ENCODE results near the gene NDST1.

The NDST1 gene

GRCh38 chr5:150600616-150601490, 92.9 kb downstream of the NDST1 start:
- FAIRE-seq, result no peak
- no peak for DNase-seq (ENCODE audit: insufficient read length, low spot score)

- no peak for FAIRE-seq
- no peak for DNase-seq (ENCODE audit: insufficient read length, low spot score)
Observed at GRCh38 chr5:150601491-150602345, 93.8 kb downstream of the NDST1 start.

DNA sequence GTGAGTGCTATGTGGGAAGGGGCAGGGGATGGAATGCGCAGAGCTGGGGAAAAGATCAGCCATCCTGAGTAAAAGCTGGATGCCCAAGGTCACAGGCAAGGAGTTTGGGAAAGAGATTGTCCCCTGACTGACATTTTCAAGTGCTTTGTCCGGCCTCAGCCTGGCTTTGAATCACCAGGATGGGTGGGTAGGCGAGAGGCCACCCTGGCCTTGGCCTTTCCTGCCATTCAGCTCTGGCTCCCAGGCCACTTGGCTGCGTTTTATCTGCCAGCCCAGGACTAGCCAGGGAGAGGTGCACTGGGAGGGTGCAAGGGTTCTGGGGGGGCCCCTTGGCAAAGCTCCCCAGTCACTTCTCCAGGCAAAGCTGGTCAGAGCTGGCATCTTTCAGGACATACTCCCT, 95.1 kb downstream of the NDST1 start:
- DNase-seq (ENCODE audit: insufficient read length, low spot score), result no peak

GRCh38 chr5:150603491-150603890, 95.6 kb downstream of the NDST1 start:
- no peak for FAIRE-seq
- no peak for DNase-seq (ENCODE audit: insufficient read length, low spot score)

More for the DNA sequence above, 95.1 kb downstream of the NDST1 start:
- no peak for FAIRE-seq

DNA sequence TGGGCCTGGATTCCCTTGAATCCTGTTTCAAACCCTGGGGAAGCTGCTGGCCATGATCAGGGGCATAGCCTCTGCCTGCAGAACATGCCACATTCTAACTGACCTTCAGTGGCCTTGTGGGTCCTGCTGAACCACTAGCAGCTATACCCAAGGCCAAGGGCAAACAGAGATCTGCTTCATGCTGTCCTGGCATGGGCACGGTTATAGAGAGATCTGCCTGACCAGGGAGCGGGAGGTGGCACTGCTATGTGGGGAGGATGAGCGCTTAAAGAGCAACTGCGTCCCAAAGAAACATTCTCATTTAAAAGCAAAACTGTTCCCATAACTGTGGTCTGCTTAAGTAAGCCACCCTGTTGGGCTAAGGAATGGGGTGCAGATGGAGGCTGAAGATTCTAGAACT, 96.1 kb downstream of the NDST1 start:
- FAIRE-seq (no peak), DNase-seq (ENCODE audit: insufficient read length, low spot score) (no peak)

DNA sequence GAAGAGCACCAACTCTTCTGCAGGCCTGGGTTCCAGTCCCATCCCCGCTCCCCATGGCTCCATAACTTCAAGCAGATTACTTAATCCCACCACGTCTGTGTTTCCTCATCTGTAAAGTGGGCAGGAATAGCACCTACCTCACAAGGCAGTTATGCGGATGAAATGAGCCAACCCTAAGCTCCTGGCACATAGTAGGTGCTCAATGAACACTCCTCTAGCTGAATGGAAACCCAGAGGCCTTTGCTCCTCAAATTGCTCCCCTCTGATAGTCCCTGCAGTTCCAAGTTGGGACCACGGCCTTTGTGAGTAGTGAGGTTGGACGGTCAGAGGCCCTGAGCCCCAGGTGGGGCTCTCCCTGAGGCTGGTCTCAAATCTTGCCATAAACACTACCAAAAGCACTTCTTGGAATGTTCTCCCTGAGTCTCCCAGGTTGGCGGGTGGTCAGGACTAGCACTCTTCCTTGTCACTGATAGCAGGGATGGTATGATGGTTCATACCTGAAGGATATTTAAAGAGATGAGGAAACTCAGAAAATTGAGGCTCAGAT, 97.0 kb downstream of the NDST1 start:
- DNase-seq (ENCODE audit: insufficient read length, low spot score), result no peak
- FAIRE-seq, result no peak

DNA sequence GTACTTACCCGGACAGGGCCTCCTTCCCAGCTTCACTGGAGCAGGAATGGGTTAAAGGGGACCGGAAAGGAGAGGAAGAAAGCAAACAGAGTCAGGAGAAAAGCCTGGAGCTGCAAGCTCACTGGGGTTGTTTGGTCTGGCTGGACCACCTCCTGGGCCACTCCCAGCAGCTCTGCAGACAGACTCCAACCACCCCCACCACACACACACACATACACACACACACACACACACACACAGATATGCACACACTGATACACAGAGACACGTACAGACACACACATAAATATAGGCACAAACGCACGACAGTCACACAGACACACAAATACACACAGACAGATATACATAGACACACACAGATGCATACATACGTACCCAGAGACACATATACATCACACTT, 97.6 kb downstream of the NDST1 start:
- FAIRE-seq (no peak), DNase-seq (ENCODE audit: insufficient read length, low spot score) (no peak)

- FAIRE-seq (no peak), DNase-seq (ENCODE audit: insufficient read length, low spot score) (no peak)
Observed at GRCh38 chr5:150606476-150606875, 98.5 kb downstream of the NDST1 start.

GRCh38 chr5:150607105-150607504, 99.2 kb downstream of the NDST1 start:
- FAIRE-seq, result no peak

More at GRCh38 chr5:150607105-150607504, 99.2 kb downstream of the NDST1 start:
- DNase-seq (ENCODE audit: insufficient read length, low spot score), result no peak
